Thyroid gland (tissue), 4 donors: ENCODE results near the gene DCLK2. TPM values are rescaled to one million over a fixed set of nuclear protein-coding genes. Genes with fewer than 3 reads are reported as not detected.

Experiments used
- DNase-seq, 2 donors: peaks; one replicate each; pipeline ENCODE4 v3.0.0-alpha.2; 2019
- H3K27ac ChIP-seq, 3 donors: fragments of 200-600 bp; sonication (generic); 1 replicate in 2 of 3; 2 replicates in 1 of 3; pipeline ENCODE4 v1.5.1; 2016 to 2019; ENCODE audit warnings: mild to moderate bottlenecking in 1 of 3, moderate library complexity in 1 of 3
- H3K27me3 ChIP-seq: fragments of 200-600 bp; sonication (generic); one replicate; pipeline ENCODE4 v1.5.1; 2019
- H3K36me3 ChIP-seq, 2 donors: fragments of 200-600 bp; sonication (generic); one replicate each; pipeline ENCODE4 v1.5.1; 2016 to 2019
- H3K4me1 ChIP-seq, 2 donors: fragments of 200-600 bp; sonication (generic); one replicate each; pipeline ENCODE4 v1.5.1; 2017 to 2019
- H3K4me3 ChIP-seq, 3 donors: fragments of 200-600 bp; sonication (generic); replicated peaks in 1 of 3; 1 replicate in 2 of 3; 2 replicates in 1 of 3; pipeline ENCODE4 v1.5.1; 2016; ENCODE audit warnings: mild to moderate bottlenecking in 1 of 3
- H3K9me3 ChIP-seq: fragments of 200-600 bp; sonication (generic); one replicate; pipeline ENCODE4 v1.5.1; 2017
- POLR2A ChIP-seq, 2 donors: fragments of 450-650 bp; IDR thresholded peaks; one replicate each; pipeline ENCODE4 v1.6.1; 2017; ENCODE audit warnings: antibody characterized with exemption in 2 of 2, mild to moderate bottlenecking in 2 of 2, moderate library complexity in 1 of 2
- WGBS, 2 donors: methylation state at CpG; one replicate each; pipeline ENCODE4 v1.1.5; 2017; 5-methylcytosine and 5-hydroxymethylcytosine counted together
- intact Hi-C: fragments of 100-400 bp; cut with DNase I; formaldehyde crosslinking; loops from one replicate; pipeline ENCODE4 v1.15.1; 2023
- total RNA-seq, 4 donors: library from RNA; depleted of rRNA; stranded (reverse); fragments of >200 nt; gene quantifications; one replicate each; pipeline ENCODE4 v1.2.3, GENCODE V29; 2016
- TF ChIP-seq, protein P1 (sequence below), 6 experiments: fragments of 200-600 bp in 3 of 6; fragments of 450-650 bp in 3 of 6; sonication (generic) in 3 of 6; IDR thresholded peaks; one replicate each; pipeline ENCODE4 v1.5.1; 2016 to 2019; ENCODE audit warnings: antibody characterized with exemption in 6 of 6, mild to moderate bottlenecking in 2 of 6, inconsistent platforms in 1 of 6, moderate library complexity in 1 of 6

DCLK2 gene
- total RNA-seq, 4 donors from 2014 or later, result 6.6 to 19.7 (median 12.3) TPM

DNA sequence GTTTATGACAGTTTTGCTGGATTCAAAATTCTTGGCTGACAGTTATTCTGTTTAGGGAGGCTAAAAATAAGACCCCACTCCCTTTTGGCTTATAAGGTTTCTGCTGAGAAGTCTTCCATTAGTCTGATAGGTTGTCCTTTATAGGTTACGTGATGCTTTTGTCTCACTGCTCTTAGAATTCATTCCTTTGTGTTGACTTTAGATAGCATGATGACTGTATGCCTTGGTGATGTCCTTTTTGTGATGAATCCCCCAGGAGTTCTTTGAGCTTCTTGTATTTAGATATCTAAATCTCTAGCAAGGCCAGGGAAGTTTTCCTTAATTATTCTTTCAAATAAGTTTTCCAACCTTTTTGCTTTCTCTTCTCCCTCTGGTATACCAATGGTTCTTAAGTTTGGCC is 36.4 kb downstream of the DCLK2 start:
- intact Hi-C loops, result no loop called here
- TF ChIP-seq, protein P1, sequence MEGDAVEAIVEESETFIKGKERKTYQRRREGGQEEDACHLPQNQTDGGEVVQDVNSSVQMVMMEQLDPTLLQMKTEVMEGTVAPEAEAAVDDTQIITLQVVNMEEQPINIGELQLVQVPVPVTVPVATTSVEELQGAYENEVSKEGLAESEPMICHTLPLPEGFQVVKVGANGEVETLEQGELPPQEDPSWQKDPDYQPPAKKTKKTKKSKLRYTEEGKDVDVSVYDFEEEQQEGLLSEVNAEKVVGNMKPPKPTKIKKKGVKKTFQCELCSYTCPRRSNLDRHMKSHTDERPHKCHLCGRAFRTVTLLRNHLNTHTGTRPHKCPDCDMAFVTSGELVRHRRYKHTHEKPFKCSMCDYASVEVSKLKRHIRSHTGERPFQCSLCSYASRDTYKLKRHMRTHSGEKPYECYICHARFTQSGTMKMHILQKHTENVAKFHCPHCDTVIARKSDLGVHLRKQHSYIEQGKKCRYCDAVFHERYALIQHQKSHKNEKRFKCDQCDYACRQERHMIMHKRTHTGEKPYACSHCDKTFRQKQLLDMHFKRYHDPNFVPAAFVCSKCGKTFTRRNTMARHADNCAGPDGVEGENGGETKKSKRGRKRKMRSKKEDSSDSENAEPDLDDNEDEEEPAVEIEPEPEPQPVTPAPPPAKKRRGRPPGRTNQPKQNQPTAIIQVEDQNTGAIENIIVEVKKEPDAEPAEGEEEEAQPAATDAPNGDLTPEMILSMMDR (IDR thresholded peaks at IDR 0.05), result no peak
- TF ChIP-seq POLR2A (IDR thresholded peaks at IDR 0.05), result no peak

DNA sequence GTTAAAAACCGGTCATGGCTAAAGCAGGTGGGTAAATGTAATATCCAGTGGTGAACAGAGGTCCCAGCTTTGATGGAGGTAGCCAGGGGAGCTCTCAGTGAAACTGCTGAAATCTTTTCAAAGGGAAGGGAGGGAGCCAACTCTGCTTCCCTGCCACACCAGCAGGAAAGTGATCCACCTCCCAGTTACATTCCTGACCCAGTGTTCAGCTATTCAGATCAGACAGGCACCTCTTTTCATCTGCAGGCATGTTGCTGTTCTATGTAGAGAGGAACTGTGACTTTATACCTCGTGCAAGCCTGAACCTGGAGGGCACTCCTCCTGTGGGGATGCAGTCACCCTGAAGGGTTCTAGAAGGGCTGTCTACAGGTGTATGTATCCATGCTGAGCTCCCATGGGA is 37.6 kb downstream of the DCLK2 start:
- TF ChIP-seq, protein P1 (IDR thresholded peaks at IDR 0.05), result no peak
- no peak for TF ChIP-seq POLR2A (IDR thresholded peaks at IDR 0.05)
- intact Hi-C loops, result no loop called here
- no peaks in the 10 kb centered on the region for H3K36me3 ChIP-seq
- H3K4me1 ChIP-seq, result peaks cover 11 to 13% of the 10 kb centered on the region in 2 donors
- 76 to 87% methylated on average over 2 of the region's 2 CpGs for WGBS, 2 donors
- H3K4me3 ChIP-seq, result no peak overlapping the region
- H3K27me3 ChIP-seq, result no peaks in the 10 kb centered on the region
- H3K9me3 ChIP-seq, result no peaks in the 10 kb centered on the region
- H3K27ac ChIP-seq, result no peak overlapping the region
- no peak for DNase-seq

More for the DNA sequence above, 36.4 kb downstream of the DCLK2 start:
- Histone ChIP-seq H3K27me3 (no peaks in the 10 kb centered on the region), H3K4me1 (peaks cover 5 to 7% of the 10 kb centered on the region in 2 donors), H3K4me3 (no peak overlapping the region), H3K9me3 (no peaks in the 10 kb centered on the region), H3K36me3 (no peaks in the 10 kb centered on the region), H3K27ac (no peak overlapping the region)
- 94 to 95% methylated on average over 1 of the region's 1 CpG for WGBS, 2 donors
- DNase-seq, result no peak

DNA sequence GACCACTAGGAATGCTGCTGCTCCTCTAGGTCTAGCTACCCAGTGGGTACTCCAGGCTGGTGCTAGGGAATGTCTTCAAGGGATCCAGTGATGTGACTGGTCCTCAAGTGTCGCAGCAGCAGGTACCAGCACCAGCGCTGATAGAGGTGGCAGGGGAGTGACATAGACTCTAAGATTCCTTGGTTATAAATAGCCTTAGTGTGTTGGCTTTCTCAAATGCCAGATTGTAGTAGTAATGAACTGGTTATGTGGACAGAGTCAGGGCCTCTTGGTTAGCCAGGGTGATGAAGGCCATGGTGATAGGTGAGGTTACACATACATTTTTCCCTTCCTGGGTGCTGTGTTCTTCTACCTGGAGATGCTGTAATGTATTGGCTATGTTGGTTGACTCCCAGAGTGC is 38.3 kb downstream of the DCLK2 start:
- Histone ChIP-seq H3K27me3 (no peaks in the 10 kb centered on the region), H3K36me3 (no peaks in the 10 kb centered on the region), H3K9me3 (no peaks in the 10 kb centered on the region), H3K4me3 (no peak overlapping the region), H3K4me1 (peaks cover 11 to 13% of the 10 kb centered on the region in 2 donors), H3K27ac (no peak overlapping the region)
- 94 to 100% methylated on average over 2 of the region's 2 CpGs for WGBS, 2 donors
- no peak for TF ChIP-seq POLR2A (IDR thresholded peaks at IDR 0.05)
- TF ChIP-seq, protein P1 (IDR thresholded peaks at IDR 0.05), result no peak
- no peak for DNase-seq
- intact Hi-C loops, result no loop called here

DNA sequence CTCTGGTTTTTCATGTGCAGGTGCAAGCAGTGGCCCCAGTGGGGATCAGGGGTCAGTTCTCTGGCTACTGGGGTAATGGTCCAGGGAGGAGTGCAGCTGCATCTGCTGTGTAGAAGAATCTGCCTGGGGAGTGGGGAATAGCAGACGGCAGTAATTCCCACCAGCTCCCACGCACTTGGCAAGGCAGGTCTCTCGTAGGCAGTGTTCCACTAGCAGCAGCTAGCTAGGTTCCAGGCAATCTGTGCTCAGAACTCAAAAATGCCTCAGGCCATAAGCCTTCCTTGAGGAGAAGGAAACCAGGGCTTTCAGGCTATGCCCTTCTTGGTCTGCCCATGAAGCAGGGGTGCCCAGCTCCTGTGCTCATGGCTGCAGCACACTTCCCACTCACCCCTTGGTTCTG is 38.8 kb downstream of the DCLK2 start:
- TF ChIP-seq, protein P1 (IDR thresholded peaks at IDR 0.05), result no peak
- no peak for TF ChIP-seq POLR2A (IDR thresholded peaks at IDR 0.05)
- 59 to 93% methylated on average over 3 of the region's 3 CpGs for WGBS, 2 donors
- Histone ChIP-seq H3K4me3 (no peak overlapping the region), H3K4me1 (peaks cover 11 to 13% of the 10 kb centered on the region in 2 donors), H3K27ac (no peak overlapping the region), H3K9me3 (no peaks in the 10 kb centered on the region), H3K27me3 (no peaks in the 10 kb centered on the region), H3K36me3 (no peaks in the 10 kb centered on the region)
- DNase-seq, result no peak
- intact Hi-C loops, result no loop called here

DNA sequence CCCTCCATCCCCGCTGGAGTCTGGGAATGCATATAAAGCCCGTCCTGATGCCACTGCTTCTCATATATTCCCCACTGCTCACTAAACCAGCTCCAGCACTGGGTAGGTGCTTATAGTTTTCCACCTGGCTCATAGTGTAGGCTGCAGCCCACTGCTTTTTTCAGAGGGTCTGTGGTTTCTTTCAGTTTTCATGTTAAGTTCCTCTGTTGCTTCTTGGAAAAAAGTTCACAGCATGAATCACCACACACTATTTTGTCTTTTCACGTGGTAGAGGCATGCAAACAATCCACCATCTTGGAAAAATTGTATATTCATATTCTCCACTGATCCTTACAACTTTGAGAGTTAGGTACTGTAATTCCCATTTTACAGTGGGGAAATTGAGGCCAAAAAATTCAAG is 39.4 kb downstream of the DCLK2 start:
- H3K27ac ChIP-seq, result no peak overlapping the region
- no peaks in the 10 kb centered on the region for H3K36me3 ChIP-seq
- peaks cover 11 to 13% of the 10 kb centered on the region in 2 donors for H3K4me1 ChIP-seq
- TF ChIP-seq POLR2A (IDR thresholded peaks at IDR 0.05), result no peak
- TF ChIP-seq, protein P1 (IDR thresholded peaks at IDR 0.05), result no peak
- H3K27me3 ChIP-seq, result no peaks in the 10 kb centered on the region
- no peak for DNase-seq
- H3K9me3 ChIP-seq, result no peaks in the 10 kb centered on the region
- no peak overlapping the region for H3K4me3 ChIP-seq
- intact Hi-C loops, result no loop called here
- 90 to 95% methylated on average over 3 of the region's 3 CpGs for WGBS, 2 donors
